Measurements from ENCODE around the gene KIAA2012.

DNA sequence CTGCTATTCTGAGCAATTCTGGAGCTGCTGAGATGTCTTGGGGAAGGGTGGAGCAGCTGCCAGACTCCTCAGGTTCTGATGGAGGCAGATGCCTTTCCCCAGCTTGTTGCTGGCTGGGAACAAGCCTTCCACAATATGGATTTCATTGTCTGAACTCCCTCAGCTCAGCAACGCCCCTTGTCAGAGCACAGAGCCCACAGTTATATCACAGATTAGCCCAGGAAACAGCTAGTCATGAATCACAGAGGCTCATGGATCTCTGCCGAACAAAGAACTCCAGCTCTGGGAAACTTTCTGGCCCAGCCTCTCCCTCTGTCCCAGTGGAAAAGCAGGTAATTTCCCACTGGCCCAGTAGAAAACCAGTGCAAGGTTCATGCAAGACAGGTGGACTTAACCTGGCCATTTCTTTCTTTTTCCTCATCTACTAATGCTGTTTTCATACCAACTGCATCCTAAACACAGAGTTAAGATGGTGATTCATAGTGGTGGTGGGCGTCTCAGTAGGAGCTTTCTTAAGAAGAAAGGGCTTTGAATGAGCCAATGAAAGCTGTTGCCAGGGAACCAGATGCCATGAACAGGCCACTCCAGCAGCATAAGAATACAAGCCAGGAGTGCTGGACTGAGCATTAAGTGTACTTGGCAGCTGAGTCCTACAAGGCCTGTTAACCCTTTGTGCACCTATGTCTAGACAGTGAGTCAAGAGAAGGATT lies 8.7 kb upstream of the KIAA2012 start:
- TF ChIP-seq, protein P1, sequence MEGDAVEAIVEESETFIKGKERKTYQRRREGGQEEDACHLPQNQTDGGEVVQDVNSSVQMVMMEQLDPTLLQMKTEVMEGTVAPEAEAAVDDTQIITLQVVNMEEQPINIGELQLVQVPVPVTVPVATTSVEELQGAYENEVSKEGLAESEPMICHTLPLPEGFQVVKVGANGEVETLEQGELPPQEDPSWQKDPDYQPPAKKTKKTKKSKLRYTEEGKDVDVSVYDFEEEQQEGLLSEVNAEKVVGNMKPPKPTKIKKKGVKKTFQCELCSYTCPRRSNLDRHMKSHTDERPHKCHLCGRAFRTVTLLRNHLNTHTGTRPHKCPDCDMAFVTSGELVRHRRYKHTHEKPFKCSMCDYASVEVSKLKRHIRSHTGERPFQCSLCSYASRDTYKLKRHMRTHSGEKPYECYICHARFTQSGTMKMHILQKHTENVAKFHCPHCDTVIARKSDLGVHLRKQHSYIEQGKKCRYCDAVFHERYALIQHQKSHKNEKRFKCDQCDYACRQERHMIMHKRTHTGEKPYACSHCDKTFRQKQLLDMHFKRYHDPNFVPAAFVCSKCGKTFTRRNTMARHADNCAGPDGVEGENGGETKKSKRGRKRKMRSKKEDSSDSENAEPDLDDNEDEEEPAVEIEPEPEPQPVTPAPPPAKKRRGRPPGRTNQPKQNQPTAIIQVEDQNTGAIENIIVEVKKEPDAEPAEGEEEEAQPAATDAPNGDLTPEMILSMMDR (IDR thresholded peaks at IDR 0.05; ENCODE audit: low read depth, low read length, missing input control): no peak
- TF ChIP-seq, protein P2, sequence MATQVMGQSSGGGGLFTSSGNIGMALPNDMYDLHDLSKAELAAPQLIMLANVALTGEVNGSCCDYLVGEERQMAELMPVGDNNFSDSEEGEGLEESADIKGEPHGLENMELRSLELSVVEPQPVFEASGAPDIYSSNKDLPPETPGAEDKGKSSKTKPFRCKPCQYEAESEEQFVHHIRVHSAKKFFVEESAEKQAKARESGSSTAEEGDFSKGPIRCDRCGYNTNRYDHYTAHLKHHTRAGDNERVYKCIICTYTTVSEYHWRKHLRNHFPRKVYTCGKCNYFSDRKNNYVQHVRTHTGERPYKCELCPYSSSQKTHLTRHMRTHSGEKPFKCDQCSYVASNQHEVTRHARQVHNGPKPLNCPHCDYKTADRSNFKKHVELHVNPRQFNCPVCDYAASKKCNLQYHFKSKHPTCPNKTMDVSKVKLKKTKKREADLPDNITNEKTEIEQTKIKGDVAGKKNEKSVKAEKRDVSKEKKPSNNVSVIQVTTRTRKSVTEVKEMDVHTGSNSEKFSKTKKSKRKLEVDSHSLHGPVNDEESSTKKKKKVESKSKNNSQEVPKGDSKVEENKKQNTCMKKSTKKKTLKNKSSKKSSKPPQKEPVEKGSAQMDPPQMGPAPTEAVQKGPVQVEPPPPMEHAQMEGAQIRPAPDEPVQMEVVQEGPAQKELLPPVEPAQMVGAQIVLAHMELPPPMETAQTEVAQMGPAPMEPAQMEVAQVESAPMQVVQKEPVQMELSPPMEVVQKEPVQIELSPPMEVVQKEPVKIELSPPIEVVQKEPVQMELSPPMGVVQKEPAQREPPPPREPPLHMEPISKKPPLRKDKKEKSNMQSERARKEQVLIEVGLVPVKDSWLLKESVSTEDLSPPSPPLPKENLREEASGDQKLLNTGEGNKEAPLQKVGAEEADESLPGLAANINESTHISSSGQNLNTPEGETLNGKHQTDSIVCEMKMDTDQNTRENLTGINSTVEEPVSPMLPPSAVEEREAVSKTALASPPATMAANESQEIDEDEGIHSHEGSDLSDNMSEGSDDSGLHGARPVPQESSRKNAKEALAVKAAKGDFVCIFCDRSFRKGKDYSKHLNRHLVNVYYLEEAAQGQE (IDR thresholded peaks at IDR 0.05): no peak
- TF ChIP-seq YY1 (IDR thresholded peaks at IDR 0.05) (no peak), GABPA (IDR thresholded peaks at IDR 0.05 in 1 of 2, conservative IDR thresholded peaks at IDR 0.05 in 1 of 2) (no peak)
